ENCODE data around the gene GPA33. TPM values are rescaled to one million over a fixed set of nuclear protein-coding genes. Genes with fewer than 3 reads are reported as not detected.

Gene GPA33
- total and polyA plus RNA-seq, 10 of the 15 experiments (the other 5 are each of a cell fraction or from before 2014, with no cell fraction given), result 0.09 to 0.27 (median 0.21) TPM; not detected in 1

- TF ChIP-seq TCF7 (IDR thresholded peaks at IDR 0.05; ENCODE audit: borderline replicate concordance) (peak; percentile 99), SP1 (IDR thresholded peaks at IDR 0.05; ENCODE audit: low read depth, low read length) (peak; percentile 23), PBX3 (IDR thresholded peaks at IDR 0.05; ENCODE audit: insufficient replicate concordance, low read depth, low read length) (no peak), CEBPB (IDR thresholded peaks at IDR 0.05; ENCODE audit: borderline replicate concordance in 1 of 2, low read depth in 2 of 2, low read length in 2 of 2) (no peak), EED (IDR thresholded peaks at IDR 0.05; ENCODE audit: low read depth) (peak; percentile 94), EP300 (IDR thresholded peaks at IDR 0.05; ENCODE audit: borderline replicate concordance in 1 of 2, control insufficient read depth in 1 of 2, low read depth in 2 of 2, low read length in 2 of 2) (peak in 1 of 2 experiments; percentile 22; a peak in 1 of 4 replicates), REST (IDR thresholded peaks at IDR 0.05; ENCODE audit: low read depth, low read length) (no peak), MLLT1 (IDR thresholded peaks at IDR 0.05) (peak; percentile 66), SMAD1 (IDR thresholded peaks at IDR 0.05; ENCODE audit: low read depth, partially characterized antibody) (no peak), ATF7 (IDR thresholded peaks at IDR 0.05; ENCODE audit: low read depth) (peak; percentile 17; the same call in 1 of the 2 replicates), FOXM1 (IDR thresholded peaks at IDR 0.05; ENCODE audit: low read depth, low read length) (peak; percentile 61; the same call in 1 of the 2 replicates), RFX5 (IDR thresholded peaks at IDR 0.05; ENCODE audit: low read depth, low read length) (no peak), IKZF2 (IDR thresholded peaks at IDR 0.05) (peak; percentile 79 to 85), DPF2 (IDR thresholded peaks at IDR 0.05) (peak; percentile 35; the same call in 1 of the 2 replicates), PKNOX1 (IDR thresholded peaks at IDR 0.05) (no peak), GATAD2B (conservative IDR thresholded peaks at IDR 0.05; ENCODE audit: low read depth) (no peak), ZBTB11 (CRISPR knock-in tag; IDR thresholded peaks at IDR 0.05) (no peak), ATF3 (IDR thresholded peaks at IDR 0.05; ENCODE audit: borderline replicate concordance, extremely low read depth, low read depth, low read length) (no peak)
Measured at GRCh38 chr1:167110586-167110985, 20.4 kb upstream of the GPA33 start (continued).
